NCI-H146 (cell line): ENCODE measurements around the gene MEOX2.
A peak's percentile ranks its signal among the peaks of the same experiment; 100 is the strongest.

Experiments used
- DNase-seq: peaks from one replicate; lab custom pipeline; 2025; lab: John Stamatoyannopoulos, UW

The MEOX2 gene

DNA sequence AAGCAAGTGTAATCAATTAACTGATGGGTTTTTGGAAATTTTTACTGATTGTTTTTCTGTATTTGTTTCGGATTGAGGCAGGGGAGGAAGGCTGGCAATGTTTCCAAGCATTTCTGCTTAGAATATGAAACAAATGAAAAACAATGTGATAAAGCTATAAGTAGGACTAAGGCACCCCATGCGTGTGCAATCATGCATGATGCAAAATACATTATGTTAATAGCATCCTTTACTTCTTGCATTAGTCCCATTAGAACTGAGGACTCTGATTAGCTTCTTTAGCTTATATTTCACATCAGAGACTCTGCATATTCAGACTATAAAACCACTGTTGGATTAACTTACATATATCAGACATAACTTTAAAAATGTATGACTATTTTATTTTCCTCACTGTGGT, 76.0 kb downstream of the MEOX2 start:
- no peak for DNase-seq

DNA sequence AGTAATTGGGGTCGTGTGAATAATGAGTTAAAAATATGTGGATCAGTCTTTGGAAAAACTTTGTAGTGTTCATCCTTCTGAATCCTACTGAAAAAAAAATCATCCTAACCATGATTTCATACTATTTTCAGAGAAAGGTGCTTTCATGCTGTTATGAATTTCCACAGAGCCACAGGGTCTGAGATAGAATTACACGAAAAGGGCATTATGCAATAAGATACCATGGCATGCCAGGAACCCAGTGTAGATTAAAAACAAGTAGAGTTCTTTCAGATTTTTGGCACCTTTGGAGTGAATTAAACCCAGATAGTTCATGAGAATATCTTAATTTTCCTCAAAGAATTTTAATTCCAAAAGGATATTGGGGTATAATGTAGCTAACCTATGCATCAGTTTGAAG, 77.2 kb downstream of the MEOX2 start:
- DNase-seq = no peak

DNA sequence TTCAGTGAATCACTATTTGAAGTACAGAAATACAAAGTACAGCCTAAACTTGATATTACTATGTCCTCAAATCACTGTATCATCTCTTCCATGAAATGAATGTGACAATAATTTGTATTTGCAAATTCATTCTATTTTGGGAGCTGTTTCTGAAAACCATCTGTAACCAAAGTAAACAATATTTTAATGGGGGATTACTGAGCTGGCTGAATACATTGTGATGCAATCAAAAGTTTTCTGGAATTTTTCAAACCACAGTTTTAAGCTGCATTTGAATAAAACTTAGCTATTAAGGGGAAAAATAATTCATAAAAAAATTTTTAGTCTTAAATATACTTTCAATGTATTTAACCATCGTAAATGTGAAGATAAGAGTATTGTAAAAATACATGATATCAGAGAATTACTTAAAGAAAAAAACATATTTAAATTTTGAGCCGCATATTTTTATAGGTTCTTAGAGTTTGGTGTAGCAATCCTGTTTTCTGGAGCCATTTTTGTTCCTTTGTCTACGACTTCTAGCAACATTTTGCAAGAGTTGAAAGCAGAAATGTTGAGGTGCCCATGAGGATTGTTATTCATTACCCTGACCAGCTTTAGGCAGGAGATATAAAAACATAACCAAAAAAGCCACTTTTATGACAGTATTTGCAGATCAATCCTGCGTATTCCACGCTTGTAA, 78.8 kb downstream of the MEOX2 start:
- no peak for DNase-seq

DNA sequence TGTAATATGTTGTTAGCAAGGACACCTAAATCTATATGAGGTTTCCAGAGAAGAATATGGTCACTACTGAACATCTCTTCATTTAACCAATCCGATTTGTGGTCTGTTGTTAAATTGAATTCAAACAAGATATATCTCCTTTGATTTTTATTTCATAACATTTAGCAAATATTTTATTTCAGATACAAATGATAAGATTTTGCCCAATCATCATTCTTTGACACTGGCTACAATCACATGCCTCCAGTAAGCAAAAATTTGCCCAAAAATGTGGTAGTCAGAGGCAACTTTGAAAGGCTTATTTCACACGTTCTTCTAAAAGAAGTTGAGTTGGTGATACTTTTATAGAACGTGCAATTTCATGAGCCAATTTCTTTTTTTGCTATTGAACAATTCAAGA, 79.9 kb downstream of the MEOX2 start:
- no peak for DNase-seq

DNA sequence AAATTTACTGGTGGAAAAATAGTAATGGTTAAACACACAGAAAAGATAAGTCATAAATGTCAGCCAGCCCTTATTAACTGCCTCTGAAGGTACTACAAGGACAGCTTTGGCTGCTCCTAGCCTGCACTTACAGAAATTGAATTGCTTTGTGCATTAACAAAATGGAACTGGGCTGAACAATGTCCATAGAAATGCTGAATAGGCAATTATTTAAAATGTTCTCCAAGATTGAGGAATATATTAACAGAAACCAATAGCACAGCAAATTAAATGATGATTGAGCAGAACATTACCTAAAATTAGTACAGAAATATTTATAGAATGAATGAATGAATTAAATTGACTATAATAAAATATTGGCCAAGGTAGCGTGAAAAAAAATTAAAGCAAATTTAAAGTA, 82.3 kb downstream of the MEOX2 start:
- DNase-seq = no peak

DNA sequence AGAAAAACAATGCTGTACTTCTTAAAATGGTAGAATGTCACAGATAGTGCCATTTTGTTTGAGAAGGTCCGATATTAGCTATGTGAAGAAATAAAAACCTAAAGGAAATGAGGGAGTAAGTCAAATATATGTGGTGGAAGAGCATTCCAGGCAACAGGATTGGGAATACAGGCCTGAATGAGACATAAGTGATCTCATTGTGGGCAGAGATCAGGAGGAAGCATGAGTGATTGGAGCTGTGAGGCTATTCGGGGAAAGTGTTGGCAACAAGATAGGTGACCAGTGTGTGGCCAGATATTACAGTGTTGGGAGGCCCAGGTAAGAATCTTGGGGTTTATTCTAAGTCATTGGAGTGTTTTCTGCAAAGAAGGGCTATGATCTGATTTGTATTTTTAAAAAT, 83.4 kb downstream of the MEOX2 start:
- DNase-seq = no peak

DNA sequence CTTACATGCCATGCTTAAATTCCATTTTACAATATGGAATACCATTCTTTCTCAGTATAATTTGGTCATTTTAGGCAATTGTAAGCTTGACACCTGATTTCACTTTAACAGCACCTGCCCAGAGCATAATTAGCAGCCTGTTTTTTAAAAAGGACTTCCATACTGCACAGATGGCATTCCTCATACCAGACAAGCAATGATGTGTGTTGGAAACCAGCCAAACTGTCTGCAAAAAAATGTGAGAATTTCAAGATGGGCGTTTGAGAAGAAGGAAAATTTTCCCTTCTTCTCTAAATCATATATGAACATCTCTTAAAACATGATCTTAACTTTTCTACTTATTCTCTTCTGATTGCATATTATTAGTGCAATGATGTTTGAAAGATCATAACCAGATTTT, 84.2 kb downstream of the MEOX2 start:
- peak; percentile 84 for DNase-seq

DNA sequence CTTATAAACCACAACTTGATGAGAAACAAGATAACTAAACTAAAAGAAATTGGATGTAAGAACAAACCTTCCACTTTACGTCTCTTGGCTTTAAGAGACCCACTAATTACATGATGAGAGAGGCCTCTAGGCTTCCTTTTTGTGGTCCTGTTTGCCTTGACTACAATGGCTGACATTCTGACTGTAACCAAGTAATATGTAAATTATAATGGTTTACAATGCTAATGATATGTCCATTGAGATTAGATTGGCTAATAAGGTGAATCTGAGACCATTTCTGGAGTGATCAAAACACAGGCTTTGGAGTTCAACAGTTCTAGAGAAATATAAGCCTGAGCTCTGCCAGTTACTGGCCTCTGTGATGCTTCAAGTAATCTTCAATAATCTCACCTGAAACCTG, 85.3 kb downstream of the MEOX2 start:
- no peak for DNase-seq

DNA sequence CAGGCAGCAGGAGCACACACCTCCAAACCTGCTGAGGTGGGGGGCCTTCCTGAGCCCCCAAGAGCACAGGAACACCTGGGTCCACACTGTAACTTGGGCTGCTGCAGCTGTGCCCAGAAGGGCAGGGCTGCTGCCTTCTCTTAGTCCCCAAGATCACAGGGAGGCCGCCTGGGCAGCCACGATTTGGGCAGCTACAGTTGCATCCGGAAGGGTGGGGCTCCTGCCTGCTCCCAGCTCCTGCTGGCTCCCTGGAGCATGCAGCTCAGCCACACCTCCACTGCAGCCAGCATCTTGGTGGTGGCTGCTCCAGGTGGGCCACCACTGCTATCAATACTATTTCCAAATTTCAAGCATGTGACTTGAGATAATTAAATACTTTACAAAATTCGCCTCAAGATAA, 86.2 kb downstream of the MEOX2 start:
- no peak for DNase-seq

DNA sequence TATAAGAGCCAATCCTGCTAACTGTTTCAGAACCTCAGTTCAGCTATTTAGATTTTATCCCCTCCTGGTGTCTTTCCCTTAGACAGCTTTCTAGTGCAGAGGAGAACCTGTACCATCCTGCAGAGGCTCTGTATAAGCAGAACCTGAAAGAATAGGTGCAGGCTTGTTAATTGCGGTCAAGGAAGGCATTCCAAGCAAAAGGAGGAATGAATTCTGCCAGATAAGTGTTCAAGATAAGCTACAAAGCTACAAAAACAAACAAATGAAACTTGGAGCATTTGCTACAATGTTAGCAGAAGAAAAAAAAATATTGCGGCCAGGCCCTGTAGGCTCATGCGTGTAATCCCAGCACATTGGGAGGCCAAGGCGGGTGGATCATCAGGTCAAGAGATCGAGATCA, 92.0 kb downstream of the MEOX2 start:
- DNase-seq = no peak

DNA sequence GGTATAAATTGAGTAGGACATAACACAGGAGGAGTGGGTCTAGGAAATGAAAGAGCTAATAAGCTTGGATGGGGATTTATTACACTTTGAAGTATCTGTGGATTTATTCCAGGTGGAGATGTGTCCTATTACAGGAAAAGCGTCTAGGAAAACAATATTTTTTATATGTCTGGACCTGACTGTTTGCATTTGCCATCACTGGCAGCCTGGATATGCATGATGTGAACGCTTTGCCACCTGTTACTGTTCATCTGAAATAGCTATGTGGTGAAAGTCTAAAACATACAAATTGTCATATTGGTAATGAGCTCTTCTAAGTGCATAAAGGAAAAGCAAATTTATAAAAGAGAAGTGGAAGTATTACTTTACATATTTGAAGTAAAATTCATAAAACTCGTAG, 93.1 kb downstream of the MEOX2 start:
- no peak for DNase-seq

DNA sequence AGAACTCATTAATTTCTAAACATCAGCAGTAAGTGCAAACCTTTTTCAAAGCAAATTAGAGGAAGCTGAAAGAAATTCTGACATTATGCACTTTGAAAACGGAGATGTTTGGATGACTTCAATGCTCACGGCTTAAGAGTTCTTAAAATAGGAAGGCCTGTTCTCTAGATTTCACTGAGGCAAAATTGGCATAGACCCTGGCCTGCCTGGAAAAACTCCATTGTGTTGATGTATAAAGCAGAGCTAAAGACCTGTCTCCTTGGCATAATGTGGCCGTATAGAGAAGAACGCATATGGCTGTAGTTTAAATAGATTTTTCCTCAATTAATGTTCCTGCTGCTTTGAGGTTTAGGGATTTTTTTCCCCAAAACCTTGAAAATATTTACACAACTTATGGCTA, 100.2 kb downstream of the MEOX2 start:
- no peak for DNase-seq

DNA sequence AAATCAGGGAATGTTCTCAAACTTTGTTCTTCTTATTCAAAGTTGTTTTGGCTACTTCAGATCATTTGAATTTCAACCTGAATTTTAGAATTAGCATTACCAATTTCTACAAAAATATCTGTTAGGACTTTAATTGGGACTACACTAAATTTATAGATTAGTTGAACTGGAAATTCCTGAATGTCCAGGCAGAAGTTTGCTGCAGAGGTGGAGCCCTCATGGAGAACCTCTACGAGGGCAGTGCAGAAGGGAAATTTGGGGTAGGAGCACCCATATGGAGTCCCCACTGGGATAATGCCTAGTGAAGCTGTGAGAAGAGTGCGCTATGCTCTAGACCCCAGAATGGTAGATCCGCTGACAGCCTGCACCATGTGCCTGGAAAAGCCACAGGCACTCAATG, 101.9 kb downstream of the MEOX2 start:
- no peak for DNase-seq

DNA sequence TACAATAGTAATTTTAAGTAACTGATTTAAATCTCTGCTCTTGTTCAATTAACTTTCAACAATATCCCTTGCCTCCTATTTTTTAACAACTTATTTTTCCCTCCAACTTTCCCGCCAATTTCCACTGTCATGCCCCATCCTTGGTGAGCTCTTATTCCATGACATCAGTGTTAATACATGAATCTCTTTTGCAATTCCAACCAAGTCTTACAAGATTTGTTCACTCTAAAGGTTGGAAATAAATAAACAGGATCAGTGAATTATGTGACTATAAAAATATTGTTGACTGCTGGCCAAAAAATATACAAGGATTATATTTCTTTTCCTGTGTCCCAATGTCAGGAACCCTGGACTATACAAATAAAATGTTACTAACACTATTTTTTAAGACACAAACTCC, 103.7 kb downstream of the MEOX2 start:
- no peak for DNase-seq

DNA sequence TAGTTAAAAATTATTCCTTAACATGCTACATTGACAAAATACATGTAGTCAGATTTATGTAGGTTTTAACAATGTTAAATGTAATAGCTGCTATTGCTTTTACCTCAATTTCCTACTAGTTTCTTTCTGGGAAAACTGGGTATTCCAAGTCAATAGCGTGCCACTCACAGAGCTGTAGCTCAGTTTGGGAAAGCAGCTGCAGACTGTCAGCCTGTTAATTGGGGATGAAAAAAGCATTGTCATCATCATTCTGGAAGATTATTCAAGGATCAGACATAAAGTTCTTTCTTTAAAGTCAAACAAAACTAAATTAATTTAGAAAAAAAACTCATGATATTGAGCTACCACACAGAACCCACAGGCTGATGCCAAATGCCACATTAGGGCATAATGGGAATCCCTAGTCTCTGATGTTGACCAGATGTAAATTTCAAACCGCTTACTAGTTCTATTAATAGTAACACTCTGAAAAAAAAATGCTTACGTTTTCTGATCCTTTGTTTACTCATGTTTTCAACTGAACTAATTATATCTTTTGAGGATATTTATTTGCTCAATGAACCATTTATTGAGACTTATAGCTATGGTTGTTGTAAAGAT, 105.0 kb downstream of the MEOX2 start:
- no peak for DNase-seq

DNA sequence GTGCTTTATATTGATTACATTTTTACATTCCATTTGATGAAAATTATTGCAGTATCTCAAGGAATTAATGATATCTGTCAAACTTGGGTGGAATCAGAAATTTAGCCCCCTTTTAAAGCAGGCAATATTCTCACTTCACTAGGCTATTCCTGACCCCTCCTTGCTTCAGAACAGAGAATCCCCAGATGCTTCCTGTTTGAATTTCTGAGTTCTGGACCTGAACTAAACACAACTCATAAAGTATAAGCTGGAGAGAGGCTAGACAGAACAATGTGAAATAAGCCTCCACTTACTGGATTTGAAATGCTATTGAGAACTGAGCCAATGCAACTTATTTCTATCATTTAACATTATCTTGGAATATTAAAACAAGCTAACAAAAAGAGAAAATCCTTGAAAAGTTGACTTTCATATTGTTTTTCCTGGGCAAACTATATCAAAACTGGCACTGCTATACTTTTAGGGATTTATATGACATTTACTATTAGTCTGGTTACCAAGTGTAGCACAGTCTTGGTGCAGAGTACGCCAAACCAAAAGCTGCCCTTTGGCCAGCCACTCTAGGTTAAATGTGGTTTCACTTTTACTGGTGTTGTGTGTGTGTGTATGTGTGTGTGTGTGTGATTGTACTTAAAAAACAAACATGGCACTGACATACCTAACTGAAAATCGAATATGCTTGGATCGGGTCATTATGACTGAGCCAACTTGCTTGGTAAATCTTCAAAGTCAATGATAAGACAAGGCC, 105.7 kb downstream of the MEOX2 start:
- DNase-seq = no peak

DNA sequence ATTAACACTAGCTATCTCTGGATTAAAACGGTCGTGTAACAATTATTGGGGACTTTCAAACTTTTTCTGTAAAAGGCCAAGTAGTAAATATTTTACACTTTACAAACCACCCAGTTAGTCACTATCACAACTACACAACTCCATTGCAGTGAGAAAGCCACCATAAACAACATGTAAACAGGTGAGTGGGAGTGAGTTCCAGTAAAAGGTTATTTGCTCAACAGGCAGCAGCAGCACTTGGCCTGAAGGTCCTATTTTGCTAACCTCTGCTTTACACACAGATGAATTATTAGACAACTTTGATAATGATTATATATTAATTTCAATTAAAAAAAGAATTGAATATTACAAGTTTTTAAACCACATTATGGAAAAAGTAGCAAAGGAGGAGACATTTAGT, 108.9 kb downstream of the MEOX2 start:
- DNase-seq = no peak

DNA sequence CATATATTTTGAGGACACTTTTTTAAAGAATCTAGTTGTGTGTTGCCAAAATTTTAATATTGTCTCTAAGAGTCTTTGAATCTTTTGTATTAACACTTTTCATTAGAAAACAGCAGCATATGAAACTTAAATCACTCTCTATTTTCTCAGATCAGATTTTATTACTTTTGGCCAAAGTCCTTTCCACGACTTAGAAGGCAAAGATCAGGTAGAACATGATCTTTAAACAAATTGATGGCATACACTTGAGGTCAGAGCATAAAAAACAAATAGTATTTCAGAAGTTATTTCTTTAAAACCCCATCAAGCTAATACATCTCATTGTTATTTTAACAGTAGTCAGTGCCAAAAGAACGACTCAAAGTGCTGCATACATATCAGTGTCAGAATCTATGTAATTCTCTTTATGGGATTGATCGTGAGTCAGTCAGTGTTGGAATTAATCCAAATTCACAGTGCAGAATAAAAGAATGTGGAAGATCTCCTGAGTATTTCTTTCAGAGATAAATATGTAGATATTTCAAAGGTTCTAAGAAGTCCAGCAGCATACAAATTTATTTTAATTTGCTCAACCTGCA, 115.1 kb downstream of the MEOX2 start:
- no peak for DNase-seq

DNA sequence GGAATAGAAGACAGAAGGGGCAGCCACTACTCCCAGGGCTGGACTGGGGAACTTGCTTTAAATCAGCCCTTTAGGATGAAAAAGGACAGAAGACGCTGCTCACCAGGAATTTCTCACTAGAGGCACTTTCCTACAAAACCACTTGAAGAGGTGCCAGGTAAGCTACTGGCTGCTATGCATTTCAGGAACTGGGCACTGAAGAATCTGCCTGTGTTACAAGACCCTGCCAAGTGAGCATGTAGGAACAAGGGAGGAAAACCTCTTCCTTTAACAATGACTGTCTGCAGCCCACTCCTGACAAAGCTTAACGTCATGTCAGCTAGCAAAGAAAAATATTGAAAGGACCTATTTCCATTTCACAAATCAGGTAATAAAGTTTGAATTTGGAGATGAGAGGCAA, 118.8 kb downstream of the MEOX2 start:
- no peak for DNase-seq

DNA sequence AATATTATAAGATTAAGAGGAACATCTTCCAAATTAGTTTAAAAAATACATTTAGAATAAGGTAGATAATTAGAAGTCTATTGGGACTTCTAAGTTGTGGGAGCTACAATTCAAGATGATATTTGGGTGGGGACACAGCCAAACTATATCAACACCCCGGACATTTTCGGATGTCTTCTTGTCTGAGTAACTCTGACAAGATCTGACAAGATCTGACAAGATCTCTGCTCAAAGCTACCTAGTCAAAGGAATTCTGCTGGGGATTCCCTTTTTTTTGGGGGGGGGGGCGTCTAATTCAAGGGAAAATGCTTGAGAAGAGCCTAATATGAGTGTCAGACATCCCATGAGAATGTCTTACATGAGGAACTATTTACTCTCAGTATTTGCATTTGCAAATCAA, 119.4 kb downstream of the MEOX2 start:
- no peak for DNase-seq

DNA sequence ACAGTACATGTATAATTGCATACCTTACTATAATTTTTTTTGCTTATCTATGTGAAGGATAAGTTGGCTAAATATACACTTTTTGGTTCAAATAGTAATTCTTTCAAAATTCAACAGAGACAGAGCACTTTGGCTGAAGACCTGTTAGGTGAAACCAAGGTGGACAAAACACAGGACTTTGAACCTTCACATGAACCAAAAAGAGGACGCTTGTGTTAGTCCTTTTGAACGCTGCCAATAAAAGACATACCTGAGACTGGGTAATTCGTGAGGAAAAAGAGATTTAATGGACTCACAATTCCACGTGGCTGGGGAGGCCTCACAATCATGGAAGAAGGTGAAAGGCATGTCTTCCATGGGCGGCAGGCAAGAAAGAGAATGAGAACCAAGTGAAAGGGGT, 120.0 kb downstream of the MEOX2 start:
- no peak for DNase-seq

DNA sequence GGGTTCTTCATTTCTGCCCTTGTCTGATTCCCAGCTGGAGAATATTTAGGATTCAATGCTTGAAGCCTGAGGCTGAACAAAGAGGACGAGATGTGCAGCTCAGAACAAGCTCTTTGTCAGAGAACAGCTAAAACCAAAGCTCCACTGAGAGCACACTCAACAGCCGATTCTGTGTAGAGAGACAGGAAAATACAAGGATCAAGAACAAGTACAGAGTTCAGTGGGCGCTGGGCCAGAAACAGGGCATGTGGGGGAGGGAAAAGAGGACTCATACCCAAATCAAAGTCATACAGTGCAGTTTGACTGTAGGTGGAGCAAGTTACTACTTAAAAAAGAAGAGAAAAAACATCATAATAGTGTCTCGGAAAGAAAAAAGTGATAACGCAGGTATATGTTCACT, 124.6 kb downstream of the MEOX2 start, which contains the start of gene AGMO:
AGMO (minus strand) TSS at position 181 of the 400 bp plus-strand sequence.
- peak; percentile 80 for DNase-seq
